Measurements from ENCODE around the gene FUT8.

- TF ChIP-seq YY1 (IDR thresholded peaks at IDR 0.05; ENCODE audit: insufficient read depth, insufficient read length) (no peak), SUZ12 (IDR thresholded peaks at IDR 0.05; ENCODE audit: extremely low read depth, insufficient read depth, insufficient read length) (no peak)
These were observed 361.5 kb downstream of the FUT8 start for GRCh38 chr14:65774041-65774440.
